Measurements from ENCODE around the gene ATP9A. TPM values are rescaled to one million over a fixed set of nuclear protein-coding genes. Genes with fewer than 3 reads are reported as not detected.

The ATP9A gene
- total RNA-seq, 2 experiments from 2014 or later: 1.0 to 1.2 TPM

Other genes with a start within 250 kb of the ATP9A start
- gene NFATC2, start 225.7 kb downstream of the ATP9A start, total RNA-seq: 10 to 100 TPM; 53.3 to 56.9 TPM
- not detected for gene SALL4, start 34.1 kb upstream of the ATP9A start, total RNA-seq